GM23338 (cell line): ENCODE measurements around the gene HNRNPK. TPM values are rescaled to one million over a fixed set of nuclear protein-coding genes. Genes with fewer than 3 reads are reported as not detected.

Experiments
- ATAC-seq: fragments of 200-7000 bp; cut with Tn5 transposase; 3 replicates; pipeline ENCODE4 v1.9.1; 2020
- DNase-seq: peaks from one replicate; pipeline ENCODE4 v3.0.0-alpha.2; 2015; ENCODE audit warnings: low spot score
- H2AFZ ChIP-seq: fragments of 200-600 bp; sonication (generic); 2 replicates; pipeline ENCODE4 v1.8.0; 2016; ENCODE audit warnings: antibody characterized with exemption, mild to moderate bottlenecking, moderate library complexity
- H3F3A ChIP-seq: fragments of 200-600 bp; sonication (generic); replicated peaks from 2 replicates; pipeline ENCODE4 v1.8.0; 2017; ENCODE audit warnings: antibody characterized with exemption, mixed run types, low read depth
- H3K27ac ChIP-seq: fragments of 200-600 bp; sonication (generic); 2 replicates; pipeline ENCODE4 v1.6.1; 2016; ENCODE audit warnings: low read depth
- H3K27me3 ChIP-seq: fragments of 200-600 bp; sonication (generic); 2 replicates; pipeline ENCODE4 v1.8.0; 2016; ENCODE audit warnings: mild to moderate bottlenecking, mixed run types, moderate library complexity; ENCODE audit not compliant: insufficient read depth
- H3K36me3 ChIP-seq: fragments of 200-600 bp; sonication (generic); 2 replicates; pipeline ENCODE4 v1.8.0; 2016; ENCODE audit warnings: mild to moderate bottlenecking; ENCODE audit not compliant: insufficient read depth
- H3K4me1 ChIP-seq: fragments of 200-600 bp; sonication (generic); 2 replicates; pipeline ENCODE4 v1.8.0; 2016; ENCODE audit warnings: mild to moderate bottlenecking, moderate library complexity; ENCODE audit not compliant: insufficient read depth
- H3K4me2 ChIP-seq: fragments of 200-600 bp; sonication (generic); 2 replicates; pipeline ENCODE4 v1.7.1; 2017; ENCODE audit warnings: mixed run types
- H3K4me3 ChIP-seq: fragments of 200-600 bp; sonication (generic); 2 replicates; pipeline ENCODE4 v1.6.1; 2016; ENCODE audit warnings: mixed run types
- H3K79me2 ChIP-seq: fragments of 200-600 bp; sonication (generic); replicated peaks from 2 replicates; pipeline ENCODE4 v1.8.0; 2017; ENCODE audit warnings: mild to moderate bottlenecking; ENCODE audit not compliant: insufficient read depth
- H3K9me2 ChIP-seq: fragments of 200-600 bp; sonication (generic); 2 replicates; pipeline ENCODE4 v1.8.0; 2017; ENCODE audit not compliant: insufficient read depth
- H4K20me1 ChIP-seq: fragments of 200-600 bp; sonication (generic); replicated peaks from 2 replicates; pipeline ENCODE4 v1.8.0; 2017; ENCODE audit warnings: mild to moderate bottlenecking; ENCODE audit not compliant: insufficient read depth
- H3K27ac Mint-ChIP-seq: 2 replicates; pipeline ENCODE4 v1.8.0; 2020; ENCODE audit warnings: inconsistent platforms, mild to moderate bottlenecking, moderate library complexity, mixed read lengths
- H3K27me3 Mint-ChIP-seq: 3 replicates; pipeline ENCODE4 v1.8.0; 2022; ENCODE audit warnings: low read depth, mild to moderate bottlenecking, moderate library complexity, mixed read lengths, inconsistent platforms; ENCODE audit not compliant: insufficient read depth, poor library complexity
- H3K36me3 Mint-ChIP-seq: 3 replicates; pipeline ENCODE4 v1.8.0; 2021; ENCODE audit warnings: low read depth, mild to moderate bottlenecking, inconsistent platforms, moderate library complexity, mixed read lengths
- H3K4me1 Mint-ChIP-seq: 3 replicates; pipeline ENCODE4 v1.8.0; 2020; ENCODE audit warnings: mild to moderate bottlenecking, inconsistent platforms, mixed read lengths
- H3K4me3 Mint-ChIP-seq: 3 replicates; pipeline ENCODE4 v1.8.0; 2021; ENCODE audit warnings: moderate library complexity, mild to moderate bottlenecking, inconsistent platforms, mixed read lengths
- H3K9me3 Mint-ChIP-seq: 3 replicates; pipeline ENCODE4 v1.8.0; 2020; ENCODE audit warnings: moderate library complexity, mild to moderate bottlenecking, inconsistent platforms, mixed read lengths
- EZH2 ChIP-seq: fragments of 200-600 bp; sonication (generic); IDR thresholded peaks from one replicate; pipeline ENCODE4 v1.8.0; 2017; ENCODE audit warnings: antibody characterized with exemption, mild to moderate bottlenecking, low read depth; ENCODE audit not compliant: unreplicated experiment
- EZH2phosphoT487 ChIP-seq: fragments of 200-600 bp; sonication (generic); IDR thresholded peaks from one replicate; pipeline ENCODE4 v1.8.1; 2018; ENCODE audit warnings: antibody characterized with exemption; ENCODE audit not compliant: unreplicated experiment
- JUNB ChIP-seq: IDR thresholded peaks from one replicate; pipeline ENCODE4 v1.6.1; 2016; ENCODE audit warnings: antibody characterized with exemption; ENCODE audit not compliant: unreplicated experiment
- NANOG ChIP-seq: IDR thresholded peaks from 2 replicates; pipeline ENCODE4 v1.6.1; 2016; ENCODE audit warnings: antibody characterized with exemption, borderline replicate concordance
- STAT1 ChIP-seq: IDR thresholded peaks from one replicate; pipeline ENCODE4 v1.6.1; 2016; ENCODE audit warnings: antibody characterized with exemption; ENCODE audit not compliant: unreplicated experiment
- ZNF114 ChIP-seq: fragments of 250-450 bp; sonication (Bioruptor Pico); IDR thresholded peaks from 2 replicates; pipeline ENCODE4 v1.5.0; 2020; ENCODE audit warnings: mild to moderate bottlenecking, moderate library complexity
- polyA plus RNA-seq: library from polyadenylated mRNA; unstranded; fragments of >200 nt; fragmentation: Nextera tagmentation; extraction: Ambion mirVana; gene quantifications from 2 replicates; pipeline ENCODE4 v1.2.1, GENCODE V29; 2016
- total RNA-seq: library from RNA; depleted of rRNA; stranded (reverse); fragments of >200 nt; shearing (Covaris generic); gene quantifications from 2 replicates; pipeline ENCODE4 v1.2.3, GENCODE V29; 2014
- TF ChIP-seq, protein P1 (sequence below), 2 experiments: fragments of 200-600 bp in 1 of 2; sonication (generic) in 1 of 2; conservative IDR thresholded peaks; 2 replicates each; pipeline versions ENCODE4 v1.5.1 to v1.6.1; 2016 to 2017; ENCODE audit warnings: antibody characterized with exemption in 2 of 2, low read depth in 2 of 2, mild to moderate bottlenecking in 2 of 2, moderate library complexity in 1 of 2
- TF ChIP-seq, protein P2 (sequence below): IDR thresholded peaks from 2 replicates; pipeline ENCODE4 v1.6.1; 2016; ENCODE audit warnings: antibody characterized with exemption
- TF ChIP-seq, protein P3 (sequence below): IDR thresholded peaks from one replicate; pipeline ENCODE4 v1.6.1; 2018; ENCODE audit warnings: antibody characterized with exemption; ENCODE audit not compliant: unreplicated experiment

The HNRNPK gene
- total and polyA plus RNA-seq, 2 experiments from 2014 or later, result 417 to 1,083 TPM

DNA sequence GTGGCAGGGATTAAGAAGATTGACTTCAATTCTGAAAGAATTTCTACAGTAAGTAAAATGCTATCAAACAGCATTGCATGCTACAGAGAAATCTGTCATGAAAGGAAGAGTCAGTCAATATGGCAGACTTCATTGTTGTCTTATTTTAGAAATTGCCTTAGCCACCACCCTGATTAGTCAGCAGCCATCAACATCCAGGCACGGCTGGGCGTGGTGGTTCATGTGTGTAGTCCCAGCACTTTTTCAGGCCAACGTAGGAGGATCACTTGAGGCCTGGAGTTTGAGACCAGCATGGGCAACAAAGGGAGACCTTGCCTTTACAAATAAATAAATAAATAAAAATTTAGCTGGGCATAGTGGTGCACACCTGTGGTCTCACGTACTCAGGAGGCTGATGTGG, 47.2 kb upstream of the HNRNPK start (continued):
- TF ChIP-seq STAT1, result no peak
- TF ChIP-seq EZH2, result no peak

- Mint-ChIP-seq H3K36me3 (no peaks in the 10 kb centered on the region), H3K27ac (no peak overlapping the region), H3K27me3 (no peaks in the 10 kb centered on the region), H3K4me1 (no peaks in the 10 kb centered on the region), H3K9me3 (no peaks in the 10 kb centered on the region), H3K4me3 (no peak overlapping the region)
- Histone ChIP-seq H4K20me1 (no peaks in the 10 kb centered on the region), H3K79me2 (no peaks in the 10 kb centered on the region), H3F3A (no peaks in the 10 kb centered on the region), H3K27me3 (no peaks in the 10 kb centered on the region), H2AFZ (no peak overlapping the region), H3K4me1 (no peaks in the 10 kb centered on the region), H3K27ac (no peak overlapping the region), H3K36me3 (no peaks in the 10 kb centered on the region), H3K4me2 (no peak overlapping the region), H3K9me2 (peaks cover 4% of the 10 kb centered on the region; the same call in 1 of the 2 replicates), H3K4me3 (no peak overlapping the region)
- DNase-seq (no peak), ATAC-seq (no peak)
- TF ChIP-seq STAT1 (no peak), ZNF114 (CRISPR knock-in tag) (no peak), EZH2phosphoT487 (no peak), NANOG (no peak), EZH2 (no peak), JUNB (no peak)
- TF ChIP-seq, protein P1, sequence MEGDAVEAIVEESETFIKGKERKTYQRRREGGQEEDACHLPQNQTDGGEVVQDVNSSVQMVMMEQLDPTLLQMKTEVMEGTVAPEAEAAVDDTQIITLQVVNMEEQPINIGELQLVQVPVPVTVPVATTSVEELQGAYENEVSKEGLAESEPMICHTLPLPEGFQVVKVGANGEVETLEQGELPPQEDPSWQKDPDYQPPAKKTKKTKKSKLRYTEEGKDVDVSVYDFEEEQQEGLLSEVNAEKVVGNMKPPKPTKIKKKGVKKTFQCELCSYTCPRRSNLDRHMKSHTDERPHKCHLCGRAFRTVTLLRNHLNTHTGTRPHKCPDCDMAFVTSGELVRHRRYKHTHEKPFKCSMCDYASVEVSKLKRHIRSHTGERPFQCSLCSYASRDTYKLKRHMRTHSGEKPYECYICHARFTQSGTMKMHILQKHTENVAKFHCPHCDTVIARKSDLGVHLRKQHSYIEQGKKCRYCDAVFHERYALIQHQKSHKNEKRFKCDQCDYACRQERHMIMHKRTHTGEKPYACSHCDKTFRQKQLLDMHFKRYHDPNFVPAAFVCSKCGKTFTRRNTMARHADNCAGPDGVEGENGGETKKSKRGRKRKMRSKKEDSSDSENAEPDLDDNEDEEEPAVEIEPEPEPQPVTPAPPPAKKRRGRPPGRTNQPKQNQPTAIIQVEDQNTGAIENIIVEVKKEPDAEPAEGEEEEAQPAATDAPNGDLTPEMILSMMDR (conservative IDR thresholded peaks at IDR 0.05; ENCODE audit: low read depth in 2 of 2), result no peak
- TF ChIP-seq, protein P2, sequence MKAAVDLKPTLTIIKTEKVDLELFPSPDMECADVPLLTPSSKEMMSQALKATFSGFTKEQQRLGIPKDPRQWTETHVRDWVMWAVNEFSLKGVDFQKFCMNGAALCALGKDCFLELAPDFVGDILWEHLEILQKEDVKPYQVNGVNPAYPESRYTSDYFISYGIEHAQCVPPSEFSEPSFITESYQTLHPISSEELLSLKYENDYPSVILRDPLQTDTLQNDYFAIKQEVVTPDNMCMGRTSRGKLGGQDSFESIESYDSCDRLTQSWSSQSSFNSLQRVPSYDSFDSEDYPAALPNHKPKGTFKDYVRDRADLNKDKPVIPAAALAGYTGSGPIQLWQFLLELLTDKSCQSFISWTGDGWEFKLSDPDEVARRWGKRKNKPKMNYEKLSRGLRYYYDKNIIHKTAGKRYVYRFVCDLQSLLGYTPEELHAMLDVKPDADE, result no peak
- TF ChIP-seq, protein P3, sequence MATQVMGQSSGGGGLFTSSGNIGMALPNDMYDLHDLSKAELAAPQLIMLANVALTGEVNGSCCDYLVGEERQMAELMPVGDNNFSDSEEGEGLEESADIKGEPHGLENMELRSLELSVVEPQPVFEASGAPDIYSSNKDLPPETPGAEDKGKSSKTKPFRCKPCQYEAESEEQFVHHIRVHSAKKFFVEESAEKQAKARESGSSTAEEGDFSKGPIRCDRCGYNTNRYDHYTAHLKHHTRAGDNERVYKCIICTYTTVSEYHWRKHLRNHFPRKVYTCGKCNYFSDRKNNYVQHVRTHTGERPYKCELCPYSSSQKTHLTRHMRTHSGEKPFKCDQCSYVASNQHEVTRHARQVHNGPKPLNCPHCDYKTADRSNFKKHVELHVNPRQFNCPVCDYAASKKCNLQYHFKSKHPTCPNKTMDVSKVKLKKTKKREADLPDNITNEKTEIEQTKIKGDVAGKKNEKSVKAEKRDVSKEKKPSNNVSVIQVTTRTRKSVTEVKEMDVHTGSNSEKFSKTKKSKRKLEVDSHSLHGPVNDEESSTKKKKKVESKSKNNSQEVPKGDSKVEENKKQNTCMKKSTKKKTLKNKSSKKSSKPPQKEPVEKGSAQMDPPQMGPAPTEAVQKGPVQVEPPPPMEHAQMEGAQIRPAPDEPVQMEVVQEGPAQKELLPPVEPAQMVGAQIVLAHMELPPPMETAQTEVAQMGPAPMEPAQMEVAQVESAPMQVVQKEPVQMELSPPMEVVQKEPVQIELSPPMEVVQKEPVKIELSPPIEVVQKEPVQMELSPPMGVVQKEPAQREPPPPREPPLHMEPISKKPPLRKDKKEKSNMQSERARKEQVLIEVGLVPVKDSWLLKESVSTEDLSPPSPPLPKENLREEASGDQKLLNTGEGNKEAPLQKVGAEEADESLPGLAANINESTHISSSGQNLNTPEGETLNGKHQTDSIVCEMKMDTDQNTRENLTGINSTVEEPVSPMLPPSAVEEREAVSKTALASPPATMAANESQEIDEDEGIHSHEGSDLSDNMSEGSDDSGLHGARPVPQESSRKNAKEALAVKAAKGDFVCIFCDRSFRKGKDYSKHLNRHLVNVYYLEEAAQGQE, result no peak
Measured at GRCh38 chr9:84024041-84024575, 44.1 kb upstream of the HNRNPK start.
